ENCODE measurements around the gene BEND3. TPM values are rescaled to one million over a fixed set of nuclear protein-coding genes. Genes with fewer than 3 reads are reported as not detected.

The BEND3 gene
- total and polyA plus RNA-seq, 2 of the 8 experiments (the other 6 are each of a cell fraction or from before 2014, with no cell fraction given), result 25.2 to 38.8 TPM

GRCh38 chr6:107121266-107121665 lies 6.0 kb upstream of the BEND3 start:
- Histone ChIP-seq H3K14ac (ENCODE audit: insufficient read length) (no peak overlapping the region), H4K5ac (ENCODE audit: insufficient read length, low read depth, low read length) (no peak overlapping the region), H3K79me1 (ENCODE audit: low read depth, low read length) (no peaks in the 10 kb centered on the region), H4K91ac (replicated peaks; ENCODE audit: insufficient read length, low read length) (peak overlapping the region; percentile 12), H3K23ac (ENCODE audit: insufficient read length) (no peak overlapping the region), H2BK5ac (ENCODE audit: low read depth, low read length) (peak overlapping the region; percentile 55; the same call in 1 of the 2 replicates), H3K18ac (ENCODE audit: extremely low read depth, low read length) (no peak overlapping the region; the same call in 1 of the 2 replicates), H3K23me2 (ENCODE audit: low read depth, low read length) (no peaks in the 10 kb centered on the region), H2BK20ac (ENCODE audit: low read length) (peak overlapping the region; percentile 13; the same call in 1 of the 2 replicates), H2BK120ac (replicated peaks; ENCODE audit: low read depth, low read length) (peak overlapping the region; percentile 59), H3K9me3 (ENCODE audit: insufficient read depth in 2 of 2, low read depth in 1 of 2, low read length in 1 of 2) (no peaks in the 10 kb centered on the region), H3K56ac (replicated peaks; ENCODE audit: insufficient read length, low read depth, low read length) (no peak overlapping the region), H3K4ac (replicated peaks; ENCODE audit: insufficient read length, low read depth, low read length) (no peak overlapping the region), H4K8ac (ENCODE audit: extremely low read depth, insufficient read depth, low read length) (no peak overlapping the region), H3K27ac (ENCODE audit: low read depth, low read length) (no peak overlapping the region), H2AFZ (ENCODE audit: low read length) (no peak overlapping the region), H2BK12ac (ENCODE audit: low read depth, low read length) (peak overlapping the region; percentile 84; the same call in 1 of the 2 replicates), H3K36me3 (ENCODE audit: control insufficient read depth in 2 of 4, insufficient read depth in 4 of 4, low read length in 3 of 4) (no peaks in the 10 kb centered on the region), H3K4me3 (ENCODE audit: extremely low read depth in 1 of 4, insufficient read depth in 2 of 4, low read depth in 3 of 4, low read length in 4 of 4) (no peak overlapping the region), H3K79me2 (ENCODE audit: control insufficient read depth in 1 of 2, insufficient read depth in 2 of 2, low read length in 2 of 2) (no peaks in the 10 kb centered on the region), H4K20me1 (replicated peaks in 1 of 2; ENCODE audit: control insufficient read depth in 1 of 2, insufficient read depth in 2 of 2, low read length in 2 of 2) (no peaks in the 10 kb centered on the region), H2AK5ac (ENCODE audit: low read depth, low read length) (no peak overlapping the region), H3K27me3 (replicated peaks in 1 of 4; ENCODE audit: control insufficient read depth in 3 of 4, extremely low read depth in 1 of 4, insufficient read depth in 3 of 4, low read length in 3 of 4) (no peaks in the 10 kb centered on the region), H3K9ac (replicated peaks in 1 of 4; ENCODE audit: extremely low read depth in 1 of 4, low read depth in 3 of 4, low read length in 3 of 4) (no peak overlapping the region), H3K4me1 (replicated peaks in 1 of 4; ENCODE audit: control insufficient read depth in 3 of 4, insufficient read depth in 4 of 4, low read length in 3 of 4) (peaks cover 6 to 19% (median 14%) of the 10 kb centered on the region in 4 experiments; a peak in 6 of 7 replicates), H2BK15ac (ENCODE audit: low read length) (no peak overlapping the region), H3K4me2 (ENCODE audit: insufficient read depth in 1 of 2, low read depth in 2 of 2, low read length in 2 of 2) (no peak overlapping the region)
- DNase-seq (ENCODE audit: low read depth in 1 of 2, low spot score in 2 of 2) (no peak), FAIRE-seq (no peak)
- 92% methylated on average over 6 of the region's 6 CpGs; no CpG with 5 or more reads in 1 of the 2 experiments for WGBS, 2 experiments (ENCODE audit: extremely low coverage in 1 of 2, insufficient coverage in 1 of 2, insufficient read length in 1 of 2, insufficient replicate concordance in 2 of 2, low coverage in 1 of 2, low lambda C conversion rate in 2 of 2, missing lambda C conversion rate in 1 of 2)
- TF ChIP-seq FOSL1 (IDR thresholded peaks at IDR 0.05; ENCODE audit: insufficient read depth, low read depth, low read length), result no peak
- no peak for TF ChIP-seq ASH2L (IDR thresholded peaks at IDR 0.05; ENCODE audit: low read length)
- no peak for TF ChIP-seq CEBPB (IDR thresholded peaks at IDR 0.05; ENCODE audit: low read depth, low read length)
- no peak for TF ChIP-seq HDAC6 (IDR thresholded peaks at IDR 0.05; ENCODE audit: low read depth, low read length)
- no peak for TF ChIP-seq GABPA (IDR thresholded peaks at IDR 0.05; ENCODE audit: borderline replicate concordance, insufficient read depth, low read length)
- TF ChIP-seq BACH1 (IDR thresholded peaks at IDR 0.05; ENCODE audit: low read length), result no peak
- no peak for TF ChIP-seq SIX5 (IDR thresholded peaks at IDR 0.05; ENCODE audit: low read depth, low read length)
- TF ChIP-seq POU5F1 (IDR thresholded peaks at IDR 0.05; ENCODE audit: low read depth, low read length), result no peak
- TF ChIP-seq MAX (IDR thresholded peaks at IDR 0.05), result no peak
- TF ChIP-seq TCF12 (IDR thresholded peaks at IDR 0.05; ENCODE audit: low read depth, low read length), result no peak
- ChIA-PET CTCF (ENCODE audit: partially characterized antibody) (interaction anchor here (0.7 kb wide), 1 partner anchor 42 kb away, joined by 3 read pairs; no protein-coding TSS in a partner anchor), POLR2A (ENCODE audit: partially characterized antibody) (no interaction called here)
